Measurements from ENCODE around the gene PRAF2. TPM values are rescaled to one million over a fixed set of nuclear protein-coding genes. Genes with fewer than 3 reads are reported as not detected.

Gene PRAF2
- total and polyA plus RNA-seq, 9 of the 15 experiments (the other 6 are each of a cell fraction or from before 2014, with no cell fraction given): 0.24 to 5.7 (median 2.0) TPM

DNA sequence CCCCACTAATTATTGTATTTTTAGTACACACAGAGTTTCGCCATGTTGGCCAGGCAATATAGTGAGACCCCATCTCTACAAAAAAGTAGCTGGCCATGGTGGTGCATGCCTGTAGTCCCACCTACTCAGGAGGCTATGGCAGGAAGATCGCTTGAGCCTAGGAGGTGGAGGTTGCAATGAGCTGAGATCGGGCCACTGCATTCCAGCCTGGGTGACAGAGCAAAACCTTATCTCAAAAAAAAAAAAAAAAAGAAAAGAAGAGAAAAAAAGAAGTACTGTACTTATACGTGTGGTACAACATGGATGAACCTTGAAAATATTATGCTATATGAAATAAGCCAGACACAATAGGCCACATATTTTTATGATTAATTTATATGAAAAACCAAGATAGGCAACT is 15.8 kb upstream of the PRAF2 start (continued):
- TF ChIP-seq CAMTA2 (CRISPR knock-in tag; conservative IDR thresholded peaks at IDR 0.05): no peak
- TF ChIP-seq, protein P1, sequence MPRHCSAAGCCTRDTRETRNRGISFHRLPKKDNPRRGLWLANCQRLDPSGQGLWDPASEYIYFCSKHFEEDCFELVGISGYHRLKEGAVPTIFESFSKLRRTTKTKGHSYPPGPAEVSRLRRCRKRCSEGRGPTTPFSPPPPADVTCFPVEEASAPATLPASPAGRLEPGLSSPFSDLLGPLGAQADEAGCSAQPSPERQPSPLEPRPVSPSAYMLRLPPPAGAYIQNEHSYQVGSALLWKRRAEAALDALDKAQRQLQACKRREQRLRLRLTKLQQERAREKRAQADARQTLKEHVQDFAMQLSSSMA (CRISPR knock-in tag; IDR thresholded peaks at IDR 0.05): no peak
- no peak for TF ChIP-seq HMBOX1 (IDR thresholded peaks at IDR 0.05)
- TF ChIP-seq, protein P2, sequence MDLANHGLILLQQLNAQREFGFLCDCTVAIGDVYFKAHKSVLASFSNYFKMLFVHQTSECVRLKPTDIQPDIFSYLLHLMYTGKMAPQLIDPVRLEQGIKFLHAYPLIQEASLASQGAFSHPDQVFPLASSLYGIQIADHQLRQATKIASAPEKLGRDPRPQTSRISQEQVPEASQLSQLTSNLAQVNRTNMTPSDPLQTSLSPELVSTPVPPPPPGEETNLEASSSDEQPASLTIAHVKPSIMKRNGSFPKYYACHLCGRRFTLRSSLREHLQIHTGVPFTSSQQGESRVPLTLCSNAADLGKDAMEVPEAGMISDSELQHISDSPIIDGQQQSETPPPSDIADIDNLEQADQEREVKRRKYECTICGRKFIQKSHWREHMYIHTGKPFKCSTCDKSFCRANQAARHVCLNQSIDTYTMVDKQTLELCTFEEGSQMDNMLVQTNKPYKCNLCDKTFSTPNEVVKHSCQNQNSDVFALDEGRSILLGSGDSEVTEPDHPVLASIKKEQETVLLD (IDR thresholded peaks at IDR 0.05): 0 out of 2 replicates have a peak, but pooled peaks have one; percentile 22
- no peak for TF ChIP-seq RBM39 (optimal IDR thresholded peaks at IDR 0.05; ENCODE audit: low read depth, low read length)
- no peak for TF ChIP-seq MCM3 (IDR thresholded peaks at IDR 0.05)
- TF ChIP-seq ZNF134 (CRISPR knock-in tag; conservative IDR thresholded peaks at IDR 0.05): no peak
- TF ChIP-seq ZBTB43 (CRISPR knock-in tag; IDR thresholded peaks at IDR 0.05): no peak
- TF ChIP-seq HDGF (IDR thresholded peaks at IDR 0.05): no peak
- TF ChIP-seq, protein P3, sequence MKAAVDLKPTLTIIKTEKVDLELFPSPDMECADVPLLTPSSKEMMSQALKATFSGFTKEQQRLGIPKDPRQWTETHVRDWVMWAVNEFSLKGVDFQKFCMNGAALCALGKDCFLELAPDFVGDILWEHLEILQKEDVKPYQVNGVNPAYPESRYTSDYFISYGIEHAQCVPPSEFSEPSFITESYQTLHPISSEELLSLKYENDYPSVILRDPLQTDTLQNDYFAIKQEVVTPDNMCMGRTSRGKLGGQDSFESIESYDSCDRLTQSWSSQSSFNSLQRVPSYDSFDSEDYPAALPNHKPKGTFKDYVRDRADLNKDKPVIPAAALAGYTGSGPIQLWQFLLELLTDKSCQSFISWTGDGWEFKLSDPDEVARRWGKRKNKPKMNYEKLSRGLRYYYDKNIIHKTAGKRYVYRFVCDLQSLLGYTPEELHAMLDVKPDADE (conservative IDR thresholded peaks at IDR 0.05; ENCODE audit: control insufficient read depth, low read depth, low read length): no peak
- no peak for TF ChIP-seq ZNF277 (CRISPR knock-in tag; IDR thresholded peaks at IDR 0.05; ENCODE audit: borderline replicate concordance)
- no peak for TF ChIP-seq ATF7 (IDR thresholded peaks at IDR 0.05)
- no peak for TF ChIP-seq MNT (conservative IDR thresholded peaks at IDR 0.05)
- TF ChIP-seq ZNF384 (IDR thresholded peaks at IDR 0.05; ENCODE audit: low read depth, low read length): peak; percentile 95
- no peak for TF ChIP-seq CHCHD3 (CRISPR knock-in tag; IDR thresholded peaks at IDR 0.05)
- peak; percentile 85 for TF ChIP-seq NFE2 (IDR thresholded peaks at IDR 0.05; ENCODE audit: low read depth)
- TF ChIP-seq EZH2 (IDR thresholded peaks at IDR 0.05; ENCODE audit: borderline replicate concordance, low read depth, low read length): no peak
- no peak for TF ChIP-seq KDM4B (IDR thresholded peaks at IDR 0.05; ENCODE audit: borderline replicate concordance in 2 of 2, low read depth in 1 of 2)
- TF ChIP-seq SIN3B (IDR thresholded peaks at IDR 0.05; ENCODE audit: low read depth): no peak
